Mammary epithelial cell (primary cell): ENCODE data around the gene SMYD3.

Experiments
- CTCF ChIP-seq, 2 donors: IDR thresholded peaks in 1 of 2; conservative IDR thresholded peaks in 1 of 2; 2 replicates each; pipeline ENCODE4 v1.5.1; 2011 to 2012; ENCODE audit warnings: inconsistent platforms in 2 of 2, low read length in 2 of 2, mild to moderate bottlenecking in 2 of 2, control low read depth in 1 of 2, low read depth in 1 of 2; ENCODE audit not compliant: insufficient read depth in 1 of 2; ENCODE audit errors: extremely low read depth in 1 of 2
- EZH2 ChIP-seq: IDR thresholded peaks from 2 replicates; pipeline ENCODE4 v1.6.1; 2012; ENCODE audit warnings: low read length, inconsistent platforms, borderline replicate concordance

GRCh38 chr1:245701631-245702030 is 805.4 kb downstream of the SMYD3 start:
- no peak for TF ChIP-seq CTCF (conservative IDR thresholded peaks at IDR 0.05 in 1 of 2, IDR thresholded peaks at IDR 0.05 in 1 of 2; ENCODE audit: extremely low read depth in 1 of 2, insufficient read depth in 1 of 2, low read depth in 1 of 2, low read length in 2 of 2)
- TF ChIP-seq EZH2 = no peak
